Breast epithelium (tissue), 3 donors: ENCODE measurements around the gene CPNE7.

ENCODE experiments used
- POLR2AphosphoS5 ChIP-seq, 3 donors: sonication (generic); formaldehyde crosslinking; IDR thresholded peaks; one replicate each; pipeline ENCODE4 v1.6.1; 2017; ENCODE audit warnings: antibody characterized with exemption in 3 of 3
- TF ChIP-seq, protein P1 (sequence below), 3 donors: fragments of 450-650 bp; IDR thresholded peaks; one replicate each; pipeline ENCODE4 v1.5.1; 2016 to 2017; ENCODE audit warnings: antibody characterized with exemption in 3 of 3, mild to moderate bottlenecking in 3 of 3, moderate library complexity in 3 of 3

DNA sequence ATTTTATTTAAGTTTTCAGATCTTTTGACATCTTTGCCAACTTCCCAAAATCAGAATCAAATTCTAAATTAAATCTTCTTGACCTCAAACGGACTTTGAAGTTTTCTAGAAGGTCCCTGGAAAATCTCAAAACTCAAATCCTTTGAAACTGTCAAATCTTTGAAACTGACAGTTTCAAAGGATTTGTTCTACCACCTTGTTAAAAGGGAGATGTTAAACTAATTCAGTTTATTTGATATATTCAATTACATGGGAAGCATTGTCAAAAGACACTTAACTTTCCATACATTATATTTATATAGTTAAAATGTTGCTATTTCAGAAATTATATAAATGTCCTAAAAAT is 34.5 kb downstream of the CPNE7 start:
- TF ChIP-seq, protein P1, sequence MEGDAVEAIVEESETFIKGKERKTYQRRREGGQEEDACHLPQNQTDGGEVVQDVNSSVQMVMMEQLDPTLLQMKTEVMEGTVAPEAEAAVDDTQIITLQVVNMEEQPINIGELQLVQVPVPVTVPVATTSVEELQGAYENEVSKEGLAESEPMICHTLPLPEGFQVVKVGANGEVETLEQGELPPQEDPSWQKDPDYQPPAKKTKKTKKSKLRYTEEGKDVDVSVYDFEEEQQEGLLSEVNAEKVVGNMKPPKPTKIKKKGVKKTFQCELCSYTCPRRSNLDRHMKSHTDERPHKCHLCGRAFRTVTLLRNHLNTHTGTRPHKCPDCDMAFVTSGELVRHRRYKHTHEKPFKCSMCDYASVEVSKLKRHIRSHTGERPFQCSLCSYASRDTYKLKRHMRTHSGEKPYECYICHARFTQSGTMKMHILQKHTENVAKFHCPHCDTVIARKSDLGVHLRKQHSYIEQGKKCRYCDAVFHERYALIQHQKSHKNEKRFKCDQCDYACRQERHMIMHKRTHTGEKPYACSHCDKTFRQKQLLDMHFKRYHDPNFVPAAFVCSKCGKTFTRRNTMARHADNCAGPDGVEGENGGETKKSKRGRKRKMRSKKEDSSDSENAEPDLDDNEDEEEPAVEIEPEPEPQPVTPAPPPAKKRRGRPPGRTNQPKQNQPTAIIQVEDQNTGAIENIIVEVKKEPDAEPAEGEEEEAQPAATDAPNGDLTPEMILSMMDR (IDR thresholded peaks at IDR 0.05), result no peak
- TF ChIP-seq POLR2AphosphoS5 (IDR thresholded peaks at IDR 0.05), result no peak
